Measurements from ENCODE around the gene SERPINA12.
"Not testable (repeated sequence)": the region's sequence is repeated elsewhere in the genome, so short reads cannot be mapped to it uniquely, and the experiment has no call there.

Gene SERPINA12

GRCh38 chr14:94486883-94487282, 22.4 kb downstream of the SERPINA12 start:
- no peak for DNase-seq

GRCh38 chr14:94485944-94486841, 23.1 kb downstream of the SERPINA12 start:
- DNase-seq, result peak; percentile 45

- no peak for DNase-seq
Measured at GRCh38 chr14:94484481-94484880, 24.8 kb downstream of the SERPINA12 start.

GRCh38 chr14:94483729-94484275, 25.5 kb downstream of the SERPINA12 start:
- no peak for DNase-seq

- no peak for DNase-seq
Measured at GRCh38 chr14:94483071-94483451, 26.2 kb downstream of the SERPINA12 start.

GRCh38 chr14:94482132-94483070, 26.9 kb downstream of the SERPINA12 start:
- not testable (repeated sequence) for DNase-seq

GRCh38 chr14:94481468-94482131, 27.7 kb downstream of the SERPINA12 start:
- no peak for DNase-seq

- no peak for DNase-seq
Measured at GRCh38 chr14:94480809-94481208, 28.5 kb downstream of the SERPINA12 start.

- DNase-seq, result no peak
Measured at GRCh38 chr14:94478420-94478819, 30.8 kb downstream of the SERPINA12 start.

- no peak for DNase-seq
Measured at GRCh38 chr14:94476023-94476422, 33.2 kb downstream of the SERPINA12 start, which contains the start of gene SERPINA9. TSS of gene SERPINA9 (minus strand) at chr14:94476197. CDS start at chr14:94469840, 6,357 bp downstream.

GRCh38 chr14:94474581-94475031, 34.7 kb downstream of the SERPINA12 start:
- no peak for DNase-seq

- no peak for DNase-seq
Measured at GRCh38 chr14:94473666-94474410, 35.4 kb downstream of the SERPINA12 start.

GRCh38 chr14:94472842-94473241, 36.4 kb downstream of the SERPINA12 start:
- DNase-seq, result no peak

GRCh38 chr14:94471045-94471444, 38.2 kb downstream of the SERPINA12 start:
- no peak for DNase-seq

GRCh38 chr14:94470311-94470710, 39.0 kb downstream of the SERPINA12 start:
- DNase-seq, result no peak

- DNase-seq, result no peak
Measured at GRCh38 chr14:94469261-94469660, 40.0 kb downstream of the SERPINA12 start.

GRCh38 chr14:94467728-94468520, 41.3 kb downstream of the SERPINA12 start:
- no peak for DNase-seq

- DNase-seq, result no peak
Measured at GRCh38 chr14:94466706-94467370, 42.4 kb downstream of the SERPINA12 start.

- no peak for DNase-seq
Measured at GRCh38 chr14:94465042-94465441, 44.2 kb downstream of the SERPINA12 start.

GRCh38 chr14:94464290-94464689, 45.0 kb downstream of the SERPINA12 start:
- no peak for DNase-seq

All from amniotic stem cell (primary cell).